Measurements from ENCODE around the gene PHRF1. TPM values are rescaled to one million over a fixed set of nuclear protein-coding genes. Genes with fewer than 3 reads are reported as not detected.

The PHRF1 gene
- total and polyA plus RNA-seq, 9 of the 15 experiments (the other 6 are each of a cell fraction or from before 2014, with no cell fraction given): 0.07 to 37.2 (median 7.7) TPM

GRCh38 chr11:561148-562003 lies 14.9 kb upstream of the PHRF1 start (continued):
- no peak for TF ChIP-seq SRSF9 (IDR thresholded peaks at IDR 0.05; ENCODE audit: borderline replicate concordance, low read depth, low read length)
- no peak for TF ChIP-seq MYNN (IDR thresholded peaks at IDR 0.05)
- no peak for TF ChIP-seq MYNN (CRISPR knock-in tag; IDR thresholded peaks at IDR 0.05)
- no peak for TF ChIP-seq SLC30A9 (CRISPR knock-in tag; IDR thresholded peaks at IDR 0.05)
- TF ChIP-seq, protein P1, sequence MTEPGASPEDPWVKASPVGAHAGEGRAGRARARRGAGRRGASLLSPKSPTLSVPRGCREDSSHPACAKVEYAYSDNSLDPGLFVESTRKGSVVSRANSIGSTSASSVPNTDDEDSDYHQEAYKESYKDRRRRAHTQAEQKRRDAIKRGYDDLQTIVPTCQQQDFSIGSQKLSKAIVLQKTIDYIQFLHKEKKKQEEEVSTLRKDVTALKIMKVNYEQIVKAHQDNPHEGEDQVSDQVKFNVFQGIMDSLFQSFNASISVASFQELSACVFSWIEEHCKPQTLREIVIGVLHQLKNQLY (CRISPR knock-in tag; conservative IDR thresholded peaks at IDR 0.05): no peak
- TF ChIP-seq NR2C1 (IDR thresholded peaks at IDR 0.05): no peak
- no peak for TF ChIP-seq NR2C1 (tag; IDR thresholded peaks at IDR 0.05)
- TF ChIP-seq RFX1 (IDR thresholded peaks at IDR 0.05): no peak
- TF ChIP-seq TAL1 (IDR thresholded peaks at IDR 0.05): no peak
- no peak for TF ChIP-seq CUX1 (CRISPR knock-in tag; IDR thresholded peaks at IDR 0.05)
- TF ChIP-seq DIDO1 (tag; IDR thresholded peaks at IDR 0.05; ENCODE audit: low read depth): no peak
- no peak for TF ChIP-seq NR2C2 (CRISPR knock-in tag; IDR thresholded peaks at IDR 0.05)
- no peak for TF ChIP-seq NR2C2 (tag; IDR thresholded peaks at IDR 0.05)
- TF ChIP-seq LCOR (CRISPR knock-in tag; IDR thresholded peaks at IDR 0.05): no peak
- TF ChIP-seq STAT5B (CRISPR knock-in tag; IDR thresholded peaks at IDR 0.05): no peak

Measured in K562 (cell line).